GM21423 (cell line): ENCODE data around the gene ZSCAN32.

Source experiments
- ATAC-seq: cut with Tn5 transposase; IDR thresholded peaks from one replicate; pipeline ENCODE4 v1.9.1; 2021; ENCODE audit warnings: mild to moderate bottlenecking, moderate library complexity; ENCODE audit not compliant: unreplicated experiment

ZSCAN32 gene

DNA sequence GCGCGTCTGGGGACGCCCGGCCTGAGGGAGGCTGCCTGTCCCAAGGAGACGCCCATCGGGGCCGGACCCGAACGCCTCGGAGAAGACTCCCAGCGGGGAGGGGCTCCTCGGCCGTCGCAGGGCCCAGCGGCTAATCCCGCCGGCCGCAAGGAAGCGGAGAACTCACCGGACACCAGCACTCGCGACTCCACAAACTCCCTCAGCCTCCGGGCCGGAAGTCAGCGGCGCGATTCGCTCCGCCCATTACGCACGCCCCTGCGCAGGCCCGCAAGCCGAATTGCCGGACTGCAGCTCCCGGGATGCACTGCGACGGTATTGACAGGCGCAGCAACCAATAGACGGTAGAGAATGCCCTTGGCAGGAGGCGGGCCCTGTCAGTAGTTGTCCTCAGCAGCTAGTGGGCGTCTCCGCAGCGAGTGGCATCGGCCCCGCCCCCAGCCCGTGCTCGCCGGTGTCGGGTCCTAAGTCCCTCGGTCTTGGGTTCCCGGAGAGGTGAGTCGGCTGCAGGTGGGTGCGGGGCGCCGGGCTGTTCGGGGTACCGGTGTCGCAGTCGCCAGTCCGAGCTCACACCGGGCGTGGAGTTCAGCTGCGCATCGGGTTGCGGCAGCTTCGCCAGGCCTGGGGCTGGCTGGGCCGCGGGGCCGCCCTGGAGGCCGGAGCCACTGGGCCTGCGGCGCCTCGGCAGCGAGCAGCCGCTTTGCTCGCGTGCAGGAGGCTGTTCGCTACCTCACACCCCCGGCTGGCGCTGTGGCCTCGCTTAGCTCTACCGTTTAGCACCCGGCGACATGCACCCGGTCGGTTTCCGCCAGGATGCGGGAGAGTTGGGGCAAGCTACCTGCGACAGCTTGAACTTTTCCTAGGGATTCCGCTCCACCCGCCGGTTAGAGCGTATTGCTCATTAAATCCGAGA lies at the start of gene ZSCAN32, which contains the start of gene ZNF174:
Gene ZSCAN32, minus strand, starts transcription at position 226 of the 910 bp plus-strand sequence. CDS start 3,447 bp downstream, outside the sequence.
Gene ZNF174, plus strand, starts transcription at position 437 of the 910 bp plus-strand sequence. CDS start 790 bp downstream, outside the sequence.
- peak; percentile 97 for ATAC-seq

GRCh38 chr16:3444032-3444388 lies 43.2 kb upstream of the ZSCAN32 start:
- no peak for ATAC-seq

DNA sequence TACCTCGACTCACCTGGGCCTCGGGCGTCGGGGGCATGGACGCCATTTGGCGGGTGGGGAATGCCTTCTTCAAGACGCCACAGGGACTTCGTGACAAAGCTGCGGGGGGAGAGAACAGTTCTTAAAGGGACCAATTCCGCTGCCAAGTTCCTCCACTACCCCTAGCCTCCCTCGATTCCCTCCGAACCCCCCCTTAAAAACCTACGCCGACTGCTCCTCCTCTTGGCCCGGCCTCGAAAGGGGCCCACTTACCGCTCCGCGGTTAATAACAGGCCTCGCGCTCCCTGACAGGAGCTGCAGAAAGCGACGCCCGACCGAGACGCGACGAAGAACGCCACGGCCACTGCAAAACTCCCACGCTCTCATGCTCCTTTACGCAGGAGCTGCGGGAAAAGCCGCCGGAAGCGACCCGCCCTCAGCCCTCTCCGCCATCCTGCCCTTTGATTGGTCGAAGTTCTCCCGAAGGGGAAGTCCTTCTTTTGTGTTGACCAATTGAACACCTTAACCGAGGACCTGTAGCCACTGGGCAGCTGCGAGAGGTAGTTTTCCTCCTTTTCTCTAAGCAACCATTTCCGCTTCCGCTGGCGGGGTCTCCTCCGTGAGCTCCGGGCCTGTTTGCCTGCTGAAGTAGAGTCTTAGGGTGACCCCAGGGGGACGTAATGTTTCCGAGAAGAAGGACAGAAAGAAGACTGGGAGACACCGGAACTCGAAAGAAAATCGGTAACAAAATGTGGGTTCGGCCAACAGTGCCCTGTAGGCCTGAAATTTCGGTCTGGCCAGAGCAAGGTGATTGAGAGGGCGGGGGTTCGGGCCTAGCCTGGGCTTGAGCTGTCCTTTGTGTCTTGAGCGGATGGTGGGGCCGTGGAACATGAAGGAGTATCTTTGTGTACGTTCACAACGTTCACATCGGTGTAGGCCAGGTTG lies 42.6 kb upstream of the ZSCAN32 start, which contains the start of the genes NAA60 and ZNF597:
Gene NAA60, plus strand, starts transcription at position 573 of the 924 bp plus-strand sequence. CDS start 32,548 bp downstream, outside the sequence.
Gene ZNF597, minus strand, starts transcription at position 397 of the 924 bp plus-strand sequence. Its CDS starts 351 bp downstream, at position 46.
- ATAC-seq = peak; percentile 90

DNA sequence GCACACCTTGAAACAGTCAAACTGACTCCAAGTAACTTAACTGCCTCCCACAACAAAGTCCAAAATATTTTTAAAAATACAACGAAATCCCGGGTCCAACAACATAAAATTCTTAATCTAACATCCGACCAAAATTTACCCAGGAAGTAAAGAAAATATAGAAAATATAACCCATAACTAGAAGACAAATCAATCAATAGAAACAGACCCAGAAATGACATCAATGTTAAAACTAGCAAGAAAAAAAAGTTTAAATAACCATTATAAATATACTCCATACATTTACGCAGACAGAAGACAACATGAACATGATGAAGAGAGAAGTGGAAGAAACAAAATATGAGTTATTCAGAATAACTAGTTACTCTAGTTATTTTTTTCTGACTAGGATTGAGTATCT lies 38.8 kb upstream of the ZSCAN32 start:
- ATAC-seq = no peak

DNA sequence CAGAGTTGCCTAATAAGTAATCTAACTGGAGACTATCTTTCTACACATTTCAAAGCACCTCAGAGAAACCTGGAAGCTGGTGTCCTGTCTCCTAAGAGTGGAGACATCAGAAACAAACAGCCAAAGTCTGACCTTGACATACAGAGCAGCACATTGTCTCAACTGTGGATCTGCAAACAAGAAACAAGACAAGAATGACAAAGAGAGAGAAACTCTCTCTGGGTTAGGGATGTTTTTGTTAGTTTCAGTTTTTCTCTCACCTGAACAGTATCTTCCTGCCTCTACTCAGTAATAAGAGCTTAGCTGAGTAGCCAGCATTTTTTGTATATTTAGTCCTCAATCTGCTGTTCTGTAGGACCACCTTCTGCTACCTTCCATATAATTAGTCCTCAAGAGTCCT lies 33.6 kb upstream of the ZSCAN32 start:
- ATAC-seq = no peak

DNA sequence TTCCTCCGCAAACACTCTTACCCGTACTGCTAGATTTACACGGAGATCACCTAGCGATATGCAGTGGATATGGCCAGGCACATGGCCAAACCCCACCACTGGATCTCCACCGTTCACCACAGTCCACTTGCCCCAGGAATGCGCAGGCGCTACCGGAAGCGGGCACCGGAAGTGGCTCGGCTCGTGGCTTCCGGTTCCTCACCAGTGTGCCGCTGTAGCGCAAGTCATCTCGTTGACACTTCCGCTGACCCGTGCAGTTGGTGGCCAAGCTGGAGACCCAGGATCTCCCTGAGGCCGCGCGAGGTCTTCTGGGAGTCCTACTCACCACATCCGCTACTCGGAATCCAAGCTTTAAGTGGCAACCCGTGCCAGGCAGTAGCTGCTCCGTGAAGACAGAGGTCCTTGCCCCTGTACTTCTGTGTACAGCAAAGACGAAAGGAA lies 31.0 kb upstream of the ZSCAN32 start:
- no peak for ATAC-seq

- no peak for ATAC-seq
Observed at GRCh38 chr16:3413730-3414379, 13.1 kb upstream of the ZSCAN32 start.

GRCh38 chr16:3408561-3409197 lies 7.9 kb upstream of the ZSCAN32 start:
- ATAC-seq = no peak

DNA sequence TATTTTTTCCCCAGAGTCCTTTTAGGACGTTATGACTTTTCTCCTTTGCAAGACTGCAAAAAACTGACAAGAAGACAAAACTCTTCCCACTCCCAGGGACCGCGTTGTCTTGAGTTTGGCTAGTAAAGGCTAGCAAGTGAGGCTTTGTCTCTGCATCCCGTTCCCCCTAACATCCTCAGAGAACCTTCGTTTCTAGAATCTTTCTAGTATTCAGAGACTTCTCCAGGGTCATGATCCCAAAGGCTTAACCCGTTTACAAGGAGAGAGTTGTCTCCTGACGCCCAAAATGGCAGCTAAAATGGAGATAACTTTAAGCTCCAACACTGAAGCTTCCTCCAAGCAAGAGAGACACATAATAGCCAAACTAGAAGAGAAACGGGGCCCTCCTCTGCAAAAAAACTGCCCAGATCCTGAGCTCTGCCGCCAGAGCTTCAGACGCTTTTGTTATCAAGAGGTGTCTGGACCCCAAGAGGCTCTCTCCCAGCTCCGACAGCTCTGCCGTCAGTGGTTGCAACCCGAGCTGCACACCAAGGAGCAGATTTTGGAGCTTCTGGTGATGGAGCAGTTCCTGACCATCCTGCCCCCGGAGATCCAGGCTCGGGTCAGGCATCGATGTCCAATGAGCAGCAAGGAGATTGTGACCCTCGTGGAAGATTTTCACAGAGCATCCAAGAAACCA lies 1.1 kb upstream of the ZSCAN32 start:
- ATAC-seq = no peak

DNA sequence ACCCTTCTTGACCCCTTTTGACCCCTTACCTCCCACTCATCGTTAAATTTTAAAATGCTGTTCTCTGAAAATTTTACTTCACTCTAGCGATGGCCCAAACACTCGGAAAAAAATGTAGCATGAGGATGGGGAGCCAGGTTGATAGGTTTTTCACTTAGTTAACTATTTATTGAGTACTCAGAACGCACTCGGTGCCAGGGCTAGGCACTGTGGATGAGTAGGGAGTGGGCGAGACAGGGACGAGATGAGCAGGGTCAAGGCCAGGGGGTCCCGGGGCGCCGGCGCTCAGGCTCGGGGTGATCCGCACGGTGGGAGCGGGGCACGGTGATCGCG lies 392 bp downstream of the ZSCAN32 start:
- ATAC-seq = no peak

DNA sequence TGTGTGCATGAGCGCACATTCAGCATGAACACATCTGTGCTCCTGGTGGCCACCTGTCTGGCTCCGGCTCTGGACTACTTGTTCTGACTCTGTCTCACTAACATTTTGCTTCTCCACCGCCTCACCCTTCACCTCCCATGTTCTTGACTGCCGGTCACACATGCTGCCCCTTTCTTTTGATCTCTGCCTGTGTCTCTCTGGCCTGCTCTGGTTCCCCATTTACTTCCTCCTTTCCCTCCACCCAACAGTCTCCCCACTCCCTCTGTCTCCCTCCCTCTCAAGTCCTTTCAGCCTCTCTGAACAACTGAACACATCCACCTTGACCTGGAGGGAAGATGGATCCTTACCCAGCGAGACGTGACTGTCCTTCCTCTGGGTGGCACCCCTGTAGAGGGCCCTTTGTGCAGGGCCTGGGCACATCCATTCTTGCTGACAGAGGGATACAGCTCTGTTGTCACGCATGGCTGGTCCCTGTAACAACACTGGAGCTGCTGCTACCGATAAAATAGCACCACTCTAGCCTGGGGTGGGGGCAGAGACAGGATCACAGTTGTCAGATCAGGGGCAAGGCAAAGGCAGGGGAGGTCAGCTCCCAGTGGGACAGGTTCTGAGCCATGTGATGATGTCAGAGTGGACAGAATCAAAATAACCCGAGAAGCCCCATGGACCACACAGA lies 11.0 kb downstream of the ZSCAN32 start:
- no peak for ATAC-seq

DNA sequence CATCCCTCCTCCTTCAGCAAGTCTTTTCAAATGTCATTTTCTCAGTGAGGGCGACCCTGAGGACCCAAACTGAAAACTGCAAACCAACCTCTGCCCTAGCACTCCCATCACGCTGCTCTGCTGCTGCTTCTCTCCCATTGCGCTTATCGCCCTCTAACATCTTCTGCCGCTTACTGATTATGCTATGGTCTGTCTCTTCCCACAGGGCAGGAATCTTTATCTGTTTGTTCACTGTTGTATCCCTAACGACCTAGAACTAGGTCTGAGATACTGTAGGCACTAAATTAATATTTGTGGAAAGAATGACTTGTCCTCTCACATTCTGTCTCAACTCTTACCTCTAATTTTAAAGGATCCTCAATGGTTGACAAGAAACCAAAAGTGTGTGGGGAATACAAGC lies 12.5 kb downstream of the ZSCAN32 start:
- no peak for ATAC-seq

- no peak for ATAC-seq
Observed at GRCh38 chr16:3383045-3383448, 17.8 kb downstream of the ZSCAN32 start.

DNA sequence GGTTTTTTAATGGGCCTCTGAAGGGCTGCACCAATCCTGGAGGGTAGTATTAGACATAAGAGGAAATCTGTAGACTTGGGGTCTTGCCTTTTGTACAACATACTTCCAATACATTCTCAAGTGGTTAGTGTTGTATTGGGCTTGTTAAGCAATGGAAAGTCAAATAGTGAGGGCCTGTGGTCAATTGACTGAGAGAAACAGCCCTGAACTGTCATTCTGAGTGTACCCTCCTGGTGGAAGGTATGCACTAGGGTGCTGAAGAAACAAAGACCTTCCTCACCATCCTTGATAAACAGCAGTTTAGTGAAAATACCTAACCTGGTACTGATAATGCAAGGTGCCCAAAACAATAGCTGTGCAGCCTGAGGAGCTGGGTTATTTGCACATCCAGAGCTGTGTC lies 22.9 kb downstream of the ZSCAN32 start:
- ATAC-seq = no peak

DNA sequence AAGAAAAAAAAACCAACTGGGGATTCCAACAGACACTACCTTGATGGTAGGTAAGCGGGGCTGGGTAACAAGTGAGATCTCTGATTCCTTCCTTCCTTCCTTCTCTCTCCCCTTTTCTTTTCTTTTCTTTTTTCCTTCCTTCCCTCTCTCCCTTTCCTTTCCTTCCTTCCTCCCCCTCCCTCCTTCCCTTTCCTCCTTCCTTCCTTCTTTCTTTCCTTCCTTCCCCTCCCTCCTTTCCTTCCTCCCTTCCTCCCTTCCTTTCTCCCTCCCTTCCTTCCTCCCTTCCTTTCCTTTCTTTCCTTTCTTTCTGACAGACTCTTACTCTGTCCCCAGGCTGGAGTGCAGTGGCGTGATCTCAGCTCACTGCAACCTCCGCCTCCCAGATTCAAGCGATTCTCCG lies 25.1 kb downstream of the ZSCAN32 start:
- ATAC-seq = no peak

DNA sequence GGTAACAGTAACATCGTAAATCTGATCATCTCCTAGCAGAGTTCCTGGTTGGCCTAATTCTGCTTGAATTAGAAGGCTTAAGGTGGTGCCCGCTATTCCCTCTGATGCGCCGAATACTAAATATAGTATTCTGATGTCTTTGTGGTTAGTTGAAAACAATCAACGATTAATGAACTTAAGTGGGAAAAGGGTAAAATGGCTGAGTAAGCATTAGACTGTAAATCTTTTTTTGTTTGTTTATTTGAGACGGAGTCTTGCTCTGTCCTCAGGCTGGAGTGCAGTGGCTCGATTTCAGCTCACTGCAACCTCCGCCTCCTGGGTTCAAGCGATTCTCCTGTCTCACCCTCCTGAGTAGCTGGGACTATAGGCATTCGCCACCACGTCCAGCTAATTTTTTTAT lies 31.7 kb downstream of the ZSCAN32 start:
- no peak for ATAC-seq

- ATAC-seq = peak; percentile 87
Observed at GRCh38 chr16:3364774-3365427, 35.9 kb downstream of the ZSCAN32 start.

- no peak for ATAC-seq
Observed at GRCh38 chr16:3363793-3364192, 37.0 kb downstream of the ZSCAN32 start.

DNA sequence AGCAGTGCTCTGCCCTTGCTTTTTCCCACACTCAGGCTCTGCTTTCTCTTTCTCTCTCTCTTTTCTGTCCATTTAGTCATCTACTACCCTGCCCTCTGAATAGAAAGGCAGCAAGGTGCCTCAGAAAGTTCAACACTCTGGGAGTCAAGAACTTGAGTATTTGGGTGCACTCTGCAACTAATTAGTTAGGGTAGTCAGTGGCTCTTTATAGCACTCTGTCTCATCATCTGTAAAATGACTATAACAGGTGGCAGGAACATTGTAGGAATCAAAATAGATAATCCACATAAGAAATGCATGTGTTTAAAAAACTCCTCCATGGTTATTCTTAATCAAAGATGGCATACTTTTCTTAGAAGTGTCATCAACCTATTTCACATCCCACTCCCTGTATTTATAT lies 37.9 kb downstream of the ZSCAN32 start:
- no peak for ATAC-seq
